Spinal cord (tissue), 10 donors: Measurements from ENCODE around the gene BBS9. TPM values are rescaled to one million over a fixed set of nuclear protein-coding genes. Genes with fewer than 3 reads are reported as not detected.

ENCODE experiments used
- DNase-seq, 6 donors: peaks; one replicate each; pipeline versions ENCODE4 v3.0.0 to v3.0.0-alpha.2; 2013 to 2015; ENCODE audit warnings: low spot score in 6 of 6, low read depth in 4 of 6
- H3K27ac ChIP-seq: one replicate; pipeline ENCODE4 v1.5.1; 2013; ENCODE audit warnings: low read depth, low read length, control low read depth
- H3K27me3 ChIP-seq: one replicate; pipeline ENCODE4 v1.6.1; 2013; ENCODE audit warnings: low read length; ENCODE audit not compliant: control insufficient read depth, insufficient read depth
- H3K36me3 ChIP-seq: one replicate; pipeline ENCODE4 v1.6.1; 2013; ENCODE audit warnings: low read length; ENCODE audit not compliant: control insufficient read depth, insufficient read depth
- H3K4me1 ChIP-seq: one replicate; pipeline ENCODE4 v1.6.1; 2013; ENCODE audit warnings: low read length; ENCODE audit not compliant: control insufficient read depth, insufficient read depth
- H3K4me3 ChIP-seq: one replicate; pipeline ENCODE4 v1.5.1; 2013; ENCODE audit warnings: low read depth, low read length, control low read depth
- H3K9me3 ChIP-seq: one replicate; pipeline ENCODE4 v1.6.1; 2013; ENCODE audit warnings: low read length; ENCODE audit not compliant: control insufficient read depth, insufficient read depth
- WGBS: methylation state at CpG from one replicate; pipeline ENCODE4 v1.1.5; 2013; ENCODE audit warnings: missing lambda C conversion rate; ENCODE audit not compliant: insufficient coverage; 5-methylcytosine and 5-hydroxymethylcytosine counted together
- polyA plus RNA-seq, 2 donors: library from polyadenylated mRNA; unstranded; fragments of 120-200 nt; gene quantifications; one replicate each; pipeline ENCODE4 v1.2.1, GENCODE V29; 2013; ENCODE audit not compliant: insufficient read length in 2 of 2
- total RNA-seq, 2 donors: library from RNA; depleted of rRNA in 1 of 2; stranded (reverse); fragments of 120-200 nt in 1 of 2; fragments of >200 nt in 1 of 2; gene quantifications; one replicate each; pipeline versions ENCODE4 v1.2.3 to v1.2.4, GENCODE V29; 2013 to 2014
- donor health status: healthy.

The BBS9 gene
- total and polyA plus RNA-seq, 4 donors, result 19.3 to 67.8 (median 28.9) TPM

- no peaks in the 10 kb centered on the region for H3K9me3 ChIP-seq
- no peak for DNase-seq
- no peaks in the 10 kb centered on the region for H3K4me1 ChIP-seq
- H3K4me3 ChIP-seq, result no peak overlapping the region
- no peaks in the 10 kb centered on the region for H3K36me3 ChIP-seq
- no peak overlapping the region for H3K27ac ChIP-seq
- no peaks in the 10 kb centered on the region for H3K27me3 ChIP-seq
- WGBS, result 100% methylated on average over 2 of the region's 5 CpGs
Measured at GRCh38 chr7:33425395-33425794, 296.0 kb downstream of the BBS9 start.

- Histone ChIP-seq H3K36me3 (no peaks in the 10 kb centered on the region), H3K9me3 (no peaks in the 10 kb centered on the region), H3K27ac (no peak overlapping the region), H3K27me3 (no peaks in the 10 kb centered on the region), H3K4me3 (no peak overlapping the region), H3K4me1 (no peaks in the 10 kb centered on the region)
- no peak for DNase-seq
- WGBS, result no CpG with 5 or more reads among the region's 5 CpGs
Measured at GRCh38 chr7:33425929-33426678, 296.7 kb downstream of the BBS9 start.

GRCh38 chr7:33428415-33428814, 299.1 kb downstream of the BBS9 start:
- DNase-seq, result no peak
- H3K27ac ChIP-seq, result no peak overlapping the region
- no peaks in the 10 kb centered on the region for H3K9me3 ChIP-seq
- no peaks in the 10 kb centered on the region for H3K36me3 ChIP-seq
- H3K4me3 ChIP-seq, result no peak overlapping the region
- H3K27me3 ChIP-seq, result no peaks in the 10 kb centered on the region
- no peaks in the 10 kb centered on the region for H3K4me1 ChIP-seq

DNA sequence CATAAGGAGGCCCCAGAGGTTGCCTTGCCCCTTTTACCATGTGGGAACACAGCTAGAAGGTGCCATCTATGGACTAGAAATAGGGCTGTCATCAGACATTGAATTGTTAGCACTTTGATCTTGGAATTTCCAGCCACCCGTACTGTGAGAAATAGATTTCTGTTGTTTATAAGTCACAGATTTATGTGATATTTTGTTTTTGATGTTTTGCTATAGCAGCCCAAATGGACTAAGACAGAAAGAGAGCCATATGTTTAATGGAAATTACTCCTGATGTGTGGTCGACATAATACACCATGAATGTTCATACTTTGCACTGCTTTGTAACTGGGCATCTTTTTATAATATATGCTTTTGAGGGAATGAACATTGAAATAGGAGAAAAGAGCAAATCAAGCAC, 302.2 kb downstream of the BBS9 start:
- Histone ChIP-seq H3K4me3 (no peak overlapping the region), H3K27ac (no peak overlapping the region), H3K27me3 (no peaks in the 10 kb centered on the region), H3K36me3 (no peaks in the 10 kb centered on the region), H3K4me1 (no peaks in the 10 kb centered on the region), H3K9me3 (no peaks in the 10 kb centered on the region)
- 100% methylated on average over 1 of the region's 2 CpGs for WGBS
- DNase-seq, result no peak

DNA sequence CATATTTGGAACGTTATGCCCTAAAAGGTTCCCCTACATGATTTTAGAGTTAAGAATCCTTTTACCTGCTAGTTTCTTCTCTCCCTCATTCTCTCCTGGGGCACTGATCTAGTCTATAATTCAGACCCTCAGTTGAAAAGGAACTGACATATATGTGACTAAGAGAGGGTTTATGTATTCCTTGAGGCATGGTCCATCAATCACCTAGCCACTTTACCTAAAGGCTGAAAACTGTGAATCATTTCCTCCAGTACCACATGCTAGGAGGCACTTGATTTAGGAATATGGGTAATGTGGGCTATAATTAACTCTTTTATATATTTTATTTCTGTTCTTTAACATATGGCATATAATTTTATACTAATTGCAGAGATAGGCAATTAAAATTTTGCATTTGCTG, 303.5 kb downstream of the BBS9 start:
- H3K4me3 ChIP-seq, result no peak overlapping the region
- DNase-seq, result peak in 1 of 6 donors; percentile 49
- H3K4me1 ChIP-seq, result no peaks in the 10 kb centered on the region
- WGBS, result no CpG with 5 or more reads among the region's 1 CpG
- no peaks in the 10 kb centered on the region for H3K36me3 ChIP-seq
- no peaks in the 10 kb centered on the region for H3K9me3 ChIP-seq
- H3K27me3 ChIP-seq, result no peaks in the 10 kb centered on the region
- no peak overlapping the region for H3K27ac ChIP-seq

DNA sequence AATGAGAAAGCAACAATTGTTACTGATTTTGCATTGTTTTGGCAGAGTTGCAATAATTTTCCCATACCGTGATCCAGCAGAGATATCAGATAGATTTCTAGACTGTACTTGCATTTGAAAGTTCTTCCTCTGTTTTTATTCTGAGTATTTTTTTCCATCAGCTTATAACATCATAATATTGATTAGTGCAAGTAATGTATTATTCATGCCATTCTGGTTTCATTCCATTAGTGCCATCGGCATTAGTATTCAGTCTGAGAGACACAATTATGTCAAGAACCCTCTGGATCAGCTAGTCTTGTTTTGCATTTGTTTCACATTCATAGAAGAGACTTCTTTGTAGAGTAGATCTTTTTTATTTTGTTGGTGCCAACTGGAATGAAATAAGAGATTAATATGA, 304.0 kb downstream of the BBS9 start:
- Histone ChIP-seq H3K27ac (no peak overlapping the region), H3K4me1 (no peaks in the 10 kb centered on the region), H3K36me3 (no peaks in the 10 kb centered on the region), H3K9me3 (no peaks in the 10 kb centered on the region), H3K27me3 (no peaks in the 10 kb centered on the region), H3K4me3 (no peak overlapping the region)
- no CpG with 5 or more reads among the region's 2 CpGs for WGBS
- DNase-seq, result peak in 2 of 6 donors; percentile 14 to 32

GRCh38 chr7:33444511-33444910, 315.1 kb downstream of the BBS9 start:
- Histone ChIP-seq H3K27me3 (no peaks in the 10 kb centered on the region), H3K27ac (no peak overlapping the region), H3K36me3 (no peaks in the 10 kb centered on the region), H3K4me1 (no peaks in the 10 kb centered on the region), H3K9me3 (no peaks in the 10 kb centered on the region), H3K4me3 (no peak overlapping the region)
- 50% methylated on average over 1 of the region's 4 CpGs for WGBS
- peak in 1 of 6 donors; percentile 30 for DNase-seq

DNA sequence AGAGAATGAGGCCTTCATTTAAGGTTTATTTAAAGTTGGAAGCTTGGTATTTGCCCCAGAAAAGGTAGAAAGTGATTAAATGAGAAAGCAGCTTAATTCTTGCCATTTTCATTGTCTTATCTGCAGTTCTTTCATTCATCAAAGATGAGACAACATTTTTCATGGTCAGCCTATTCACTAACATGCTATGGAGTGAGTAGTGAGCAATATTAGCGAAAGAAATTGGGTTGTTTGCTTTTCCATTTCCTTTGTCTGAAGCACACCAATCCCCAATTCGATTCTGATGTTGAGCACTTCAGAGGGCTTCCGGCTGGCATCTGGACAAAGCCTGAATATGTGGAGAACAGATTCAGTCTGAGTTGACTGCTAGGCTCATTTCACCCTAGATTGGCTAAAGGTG, 317.2 kb downstream of the BBS9 start:
- no peaks in the 10 kb centered on the region for H3K9me3 ChIP-seq
- H3K4me1 ChIP-seq, result no peaks in the 10 kb centered on the region
- no peaks in the 10 kb centered on the region for H3K36me3 ChIP-seq
- no peak for DNase-seq
- WGBS, result 92% methylated on average over 2 of the region's 3 CpGs
- no peak overlapping the region for H3K27ac ChIP-seq
- H3K27me3 ChIP-seq, result no peaks in the 10 kb centered on the region
- no peak overlapping the region for H3K4me3 ChIP-seq

DNA sequence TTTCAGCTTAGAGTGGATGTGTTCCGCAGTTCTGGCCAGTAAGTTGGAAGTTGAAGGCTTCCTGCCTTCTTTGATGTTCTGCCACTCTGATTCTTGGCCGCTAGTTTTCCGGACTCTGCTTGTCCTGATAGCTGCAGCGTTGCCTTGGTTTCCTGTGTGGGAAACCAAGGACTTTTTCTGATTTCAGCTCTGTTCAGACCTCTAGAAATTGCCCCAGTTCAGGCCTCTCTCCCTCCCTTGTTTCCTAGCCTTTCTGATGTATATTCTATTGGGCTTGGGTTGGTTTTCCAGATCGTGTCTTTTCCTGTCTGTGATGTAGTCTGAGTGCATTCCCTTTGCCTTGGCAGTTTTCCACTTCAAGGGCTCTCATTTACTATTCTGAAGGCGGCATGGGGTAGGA, 318.7 kb downstream of the BBS9 start:
- H3K4me1 ChIP-seq, result no peaks in the 10 kb centered on the region
- no peaks in the 10 kb centered on the region for H3K27me3 ChIP-seq
- WGBS, result 37% methylated on average over 2 of the region's 6 CpGs
- H3K27ac ChIP-seq, result peak overlapping the region; percentile 49
- DNase-seq, result peak in 2 of 6 donors; percentile 35 to 65
- H3K36me3 ChIP-seq, result no peaks in the 10 kb centered on the region
- no peak overlapping the region for H3K4me3 ChIP-seq
- no peaks in the 10 kb centered on the region for H3K9me3 ChIP-seq

DNA sequence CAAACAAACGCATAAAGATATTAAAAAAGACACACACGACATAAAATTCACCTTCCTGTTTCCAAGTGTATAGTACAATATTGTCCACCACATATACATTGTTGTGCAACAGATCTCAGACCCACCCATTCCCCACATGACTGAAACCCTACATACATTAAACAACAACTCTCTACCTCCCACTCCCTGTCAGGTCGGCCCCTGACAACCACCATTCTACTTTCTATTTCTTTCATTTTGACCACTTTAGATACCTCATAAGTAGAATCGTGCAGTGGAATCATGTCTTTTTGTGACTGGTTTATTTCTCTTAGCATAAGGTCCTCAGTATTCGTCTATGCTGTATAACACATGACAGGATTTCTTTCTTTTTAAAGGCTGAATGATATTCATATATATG, 320.5 kb downstream of the BBS9 start:
- no peaks in the 10 kb centered on the region for H3K36me3 ChIP-seq
- no peak for DNase-seq
- 100% methylated on average over 3 of the region's 5 CpGs for WGBS

More for the DNA sequence above, 320.5 kb downstream of the BBS9 start:
- Histone ChIP-seq H3K27ac (no peak overlapping the region), H3K27me3 (no peaks in the 10 kb centered on the region), H3K4me1 (no peaks in the 10 kb centered on the region), H3K9me3 (no peaks in the 10 kb centered on the region), H3K4me3 (no peak overlapping the region)
